ENCODE measurements around the gene PSORS1C2.

Gene PSORS1C2

GRCh38 chr6:31115941-31116560 is 22.8 kb downstream of the PSORS1C2 start:
- no peaks in the 10 kb centered on the region for H3K36me3 ChIP-seq
- H3K4me1 ChIP-seq (ENCODE audit: control insufficient read depth in 1 of 2, insufficient read depth in 1 of 2, low read depth in 1 of 2, low read length in 1 of 2) = no peaks in the 10 kb centered on the region
- H3K4me3 ChIP-seq (ENCODE audit: low read depth in 1 of 2, low read length in 1 of 2) = no peak overlapping the region
- no peaks in the 10 kb centered on the region for H3K9me3 ChIP-seq
- TF ChIP-seq CTCF (IDR thresholded peaks at IDR 0.05) = no peak
- peaks cover 39% of the 10 kb centered on the region for H3K27me3 ChIP-seq
- no peak overlapping the region for H3K27ac ChIP-seq

- no peaks in the 10 kb centered on the region for H3K9me3 ChIP-seq
- H3K36me3 ChIP-seq = no peaks in the 10 kb centered on the region
- TF ChIP-seq CTCF (IDR thresholded peaks at IDR 0.05) = no peak
- H3K27ac ChIP-seq = no peak overlapping the region
- no peak overlapping the region for H3K4me3 ChIP-seq (ENCODE audit: low read depth in 1 of 2, low read length in 1 of 2)
- no peaks in the 10 kb centered on the region for H3K4me1 ChIP-seq (ENCODE audit: control insufficient read depth in 1 of 2, insufficient read depth in 1 of 2, low read depth in 1 of 2, low read length in 1 of 2)
- peaks cover 42% of the 10 kb centered on the region for H3K27me3 ChIP-seq
These were observed 23.7 kb downstream of the PSORS1C2 start for GRCh38 chr6:31114970-31115849.

- Histone ChIP-seq H3K9me3 (no peaks in the 10 kb centered on the region), H3K27me3 (peaks cover 44% of the 10 kb centered on the region), H3K4me3 (ENCODE audit: low read depth in 1 of 2, low read length in 1 of 2) (no peak within 1 kb of the TSS), H3K27ac (no peak within 1 kb of the TSS), H3K4me1 (ENCODE audit: control insufficient read depth in 1 of 2, insufficient read depth in 1 of 2, low read depth in 1 of 2, low read length in 1 of 2) (no peaks in the 10 kb centered on the region), H3K36me3 (no peaks in the 10 kb centered on the region)
- TF ChIP-seq CTCF (IDR thresholded peaks at IDR 0.05) = no peak
These were observed 24.4 kb downstream of the PSORS1C2 start, which contains the start of gene PSORS1C1 for GRCh38 chr6:31114541-31114878. TSS of gene PSORS1C1 (plus strand) at chr6:31114800. CDS start at chr6:31129633, 14,833 bp downstream.

- Histone ChIP-seq H3K27ac (no peak overlapping the region), H3K9me3 (no peaks in the 10 kb centered on the region), H3K4me1 (ENCODE audit: control insufficient read depth in 1 of 2, insufficient read depth in 1 of 2, low read depth in 1 of 2, low read length in 1 of 2) (no peaks in the 10 kb centered on the region), H3K36me3 (no peaks in the 10 kb centered on the region), H3K27me3 (peaks cover 40% of the 10 kb centered on the region), H3K4me3 (ENCODE audit: low read depth in 1 of 2, low read length in 1 of 2) (no peak overlapping the region)
- no peak for TF ChIP-seq CTCF (IDR thresholded peaks at IDR 0.05)
These were observed 24.9 kb downstream of the PSORS1C2 start for GRCh38 chr6:31113861-31114540.

- peaks cover 39% of the 10 kb centered on the region for H3K27me3 ChIP-seq
- TF ChIP-seq CTCF (IDR thresholded peaks at IDR 0.05) = no peak
These were observed 26.4 kb downstream of the PSORS1C2 start, which contains the start of gene C6orf15 for GRCh38 chr6:31112478-31112877. TSS of gene C6orf15 (minus strand) at chr6:31112575. CDS start at chr6:31112555, 20 bp downstream.

More at GRCh38 chr6:31112478-31112877, 26.4 kb downstream of the PSORS1C2 start, which contains the start of gene C6orf15:
- Histone ChIP-seq H3K36me3 (no peaks in the 10 kb centered on the region), H3K4me3 (ENCODE audit: low read depth in 1 of 2, low read length in 1 of 2) (no peak within 1 kb of the TSS), H3K27ac (no peak within 1 kb of the TSS), H3K4me1 (ENCODE audit: control insufficient read depth in 1 of 2, insufficient read depth in 1 of 2, low read depth in 1 of 2, low read length in 1 of 2) (no peaks in the 10 kb centered on the region), H3K9me3 (no peaks in the 10 kb centered on the region)

Data from neutrophil (primary cell).